Peyer's patch (tissue), 4 donors: Measurements from ENCODE around the gene ALAS2.

Experiments used
- POLR2A ChIP-seq, 2 donors: fragments of 450-650 bp; IDR thresholded peaks; one replicate each; pipeline ENCODE4 v1.5.1; 2017; ENCODE audit warnings: antibody characterized with exemption in 2 of 2, mild to moderate bottlenecking in 2 of 2, moderate library complexity in 2 of 2
- TF ChIP-seq, protein P1 (sequence below), 6 experiments: fragments of 450-650 bp in 4 of 6; fragments of 200-600 bp in 2 of 6; sonication (generic) in 1 of 6; IDR thresholded peaks; one replicate each; pipeline ENCODE4 v1.5.1; 2017 to 2019; ENCODE audit warnings: antibody characterized with exemption in 6 of 6, mild to moderate bottlenecking in 3 of 6, moderate library complexity in 1 of 6

DNA sequence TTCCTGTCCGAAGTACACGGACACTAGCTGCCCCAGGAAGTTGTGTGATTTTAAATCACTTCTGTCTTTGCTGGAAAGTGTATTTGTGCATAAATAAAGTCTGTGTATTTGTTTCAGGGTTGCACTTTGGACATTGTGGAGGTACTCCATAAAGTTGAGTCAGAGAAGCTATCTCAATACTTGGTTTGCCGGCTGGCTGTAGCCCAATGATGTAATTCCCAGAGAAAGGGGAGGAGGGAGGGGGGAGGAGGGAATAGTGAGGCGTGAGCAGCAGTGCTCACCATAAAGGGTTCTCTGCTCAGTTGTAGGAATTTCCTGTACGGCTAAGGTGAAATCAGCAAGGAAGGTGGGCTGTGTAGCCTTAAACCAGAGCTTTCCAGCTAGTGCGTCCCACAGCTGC lies 23.1 kb downstream of the ALAS2 start:
- no peak for TF ChIP-seq POLR2A (IDR thresholded peaks at IDR 0.05)
- TF ChIP-seq, protein P1, sequence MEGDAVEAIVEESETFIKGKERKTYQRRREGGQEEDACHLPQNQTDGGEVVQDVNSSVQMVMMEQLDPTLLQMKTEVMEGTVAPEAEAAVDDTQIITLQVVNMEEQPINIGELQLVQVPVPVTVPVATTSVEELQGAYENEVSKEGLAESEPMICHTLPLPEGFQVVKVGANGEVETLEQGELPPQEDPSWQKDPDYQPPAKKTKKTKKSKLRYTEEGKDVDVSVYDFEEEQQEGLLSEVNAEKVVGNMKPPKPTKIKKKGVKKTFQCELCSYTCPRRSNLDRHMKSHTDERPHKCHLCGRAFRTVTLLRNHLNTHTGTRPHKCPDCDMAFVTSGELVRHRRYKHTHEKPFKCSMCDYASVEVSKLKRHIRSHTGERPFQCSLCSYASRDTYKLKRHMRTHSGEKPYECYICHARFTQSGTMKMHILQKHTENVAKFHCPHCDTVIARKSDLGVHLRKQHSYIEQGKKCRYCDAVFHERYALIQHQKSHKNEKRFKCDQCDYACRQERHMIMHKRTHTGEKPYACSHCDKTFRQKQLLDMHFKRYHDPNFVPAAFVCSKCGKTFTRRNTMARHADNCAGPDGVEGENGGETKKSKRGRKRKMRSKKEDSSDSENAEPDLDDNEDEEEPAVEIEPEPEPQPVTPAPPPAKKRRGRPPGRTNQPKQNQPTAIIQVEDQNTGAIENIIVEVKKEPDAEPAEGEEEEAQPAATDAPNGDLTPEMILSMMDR (IDR thresholded peaks at IDR 0.05): no peak
